Measurements from ENCODE around the gene TBC1D8. TPM values are rescaled to one million over a fixed set of nuclear protein-coding genes. Genes with fewer than 3 reads are reported as not detected.

TBC1D8 gene
- total and polyA plus RNA-seq, 2 of the 8 experiments (the other 6 are each of a cell fraction or from before 2014, with no cell fraction given): 20.8 to 21.8 TPM

GRCh38 chr2:101148777-101149176 is 2.4 kb downstream of the TBC1D8 start:
- Histone ChIP-seq H4K20me1 (replicated peaks in 1 of 2; ENCODE audit: control insufficient read depth in 1 of 2, insufficient read depth in 2 of 2, low read length in 2 of 2) (peaks cover 0 to 2% of the 10 kb centered on the region in 2 experiments), H3K4me3 (ENCODE audit: extremely low read depth in 1 of 4, insufficient read depth in 2 of 4, low read depth in 3 of 4, low read length in 4 of 4) (no peak overlapping the region), H3K36me3 (ENCODE audit: control insufficient read depth in 2 of 4, insufficient read depth in 4 of 4, low read length in 3 of 4) (no peaks in the 10 kb centered on the region), H3K4me1 (replicated peaks in 1 of 4; ENCODE audit: control insufficient read depth in 3 of 4, insufficient read depth in 4 of 4, low read length in 3 of 4) (peaks cover 11 to 20% (median 17%) of the 10 kb centered on the region in 4 experiments), H2BK20ac (ENCODE audit: low read length) (no peak overlapping the region), H3K23me2 (ENCODE audit: low read depth, low read length) (peaks cover 21% of the 10 kb centered on the region), H3K23ac (ENCODE audit: insufficient read length) (no peak overlapping the region), H3K4me2 (ENCODE audit: insufficient read depth in 1 of 2, low read depth in 2 of 2, low read length in 2 of 2) (peak overlapping the region in 1 of 2 experiments; percentile 89; a peak in 1 of 4 replicates), H2BK5ac (ENCODE audit: low read depth, low read length) (no peak overlapping the region), H2AK5ac (ENCODE audit: low read depth, low read length) (no peak overlapping the region), H4K5ac (ENCODE audit: insufficient read length, low read depth, low read length) (no peak overlapping the region), H4K91ac (replicated peaks; ENCODE audit: insufficient read length, low read length) (no peak overlapping the region), H4K8ac (ENCODE audit: extremely low read depth, insufficient read depth, low read length) (no peak overlapping the region), H2BK120ac (replicated peaks; ENCODE audit: low read depth, low read length) (no peak overlapping the region), H3K9ac (replicated peaks in 1 of 4; ENCODE audit: extremely low read depth in 1 of 4, low read depth in 3 of 4, low read length in 3 of 4) (no peak overlapping the region), H3K27ac (ENCODE audit: low read depth, low read length) (no peak overlapping the region), H3K79me1 (ENCODE audit: low read depth, low read length) (peaks cover 6% of the 10 kb centered on the region; the same call in 1 of the 2 replicates), H3K27me3 (replicated peaks in 1 of 4; ENCODE audit: control insufficient read depth in 3 of 4, extremely low read depth in 1 of 4, insufficient read depth in 3 of 4, low read length in 3 of 4) (peaks cover 0 to 8% (median 2%) of the 10 kb centered on the region in 4 experiments; a peak in 4 of 7 replicates), H3K14ac (ENCODE audit: insufficient read length) (no peak overlapping the region), H3K18ac (ENCODE audit: extremely low read depth, low read length) (no peak overlapping the region), H2BK15ac (ENCODE audit: low read length) (no peak overlapping the region), H3K56ac (replicated peaks; ENCODE audit: insufficient read length, low read depth, low read length) (no peak overlapping the region), H3K4ac (replicated peaks; ENCODE audit: insufficient read length, low read depth, low read length) (no peak overlapping the region), H3K79me2 (ENCODE audit: control insufficient read depth in 1 of 2, insufficient read depth in 2 of 2, low read length in 2 of 2) (peaks cover 0 to 61% of the 10 kb centered on the region in 2 experiments; a peak in 2 of 4 replicates), H3K9me3 (ENCODE audit: insufficient read depth in 2 of 2, low read depth in 1 of 2, low read length in 1 of 2) (no peaks in the 10 kb centered on the region), H2BK12ac (ENCODE audit: low read depth, low read length) (no peak overlapping the region), H2AFZ (ENCODE audit: low read length) (no peak overlapping the region)
- no peak for DNase-seq (ENCODE audit: low read depth in 1 of 2, low spot score in 2 of 2)
- ChIA-PET POLR2A (ENCODE audit: partially characterized antibody) (interaction anchor here (0.9 to 16.5 kb wide), 4 partner anchors 10 to 143 kb away, joined by 3 to 151 read pairs (median 12); partner anchors contain the start of gene RPL31), CTCF (ENCODE audit: partially characterized antibody) (interaction anchor here (0.8 to 2.6 kb wide), 5 partner anchors 10 to 136 kb away, joined by 3 to 11 read pairs (median 6); no protein-coding TSS in a partner anchor)
- no peak for FAIRE-seq
- 78% methylated on average over 5 of the region's 5 CpGs; no CpG with 5 or more reads in 1 of the 2 experiments for WGBS, 2 experiments (ENCODE audit: extremely low coverage in 1 of 2, insufficient coverage in 1 of 2, insufficient read length in 1 of 2, insufficient replicate concordance in 2 of 2, low coverage in 1 of 2, low lambda C conversion rate in 2 of 2, missing lambda C conversion rate in 1 of 2)
- TF ChIP-seq POLR2AphosphoS5 (IDR thresholded peaks at IDR 0.05; ENCODE audit: low read depth, low read length): no peak
- no peak for TF ChIP-seq SP1 (IDR thresholded peaks at IDR 0.05; ENCODE audit: low read depth, low read length)
- no peak for TF ChIP-seq SP2 (IDR thresholded peaks at IDR 0.05; ENCODE audit: low read length)
- TF ChIP-seq HDAC6 (IDR thresholded peaks at IDR 0.05; ENCODE audit: low read depth, low read length): no peak
- TF ChIP-seq HDAC2 (IDR thresholded peaks at IDR 0.05; ENCODE audit: borderline replicate concordance in 1 of 2, low read depth in 2 of 2, low read length in 2 of 2): no peak
- no peak for TF ChIP-seq RNF2 (IDR thresholded peaks at IDR 0.05; ENCODE audit: borderline replicate concordance, low read depth, low read length, missing control alignments, poor library complexity, severe bottlenecking)
- TF ChIP-seq SIN3A (conservative IDR thresholded peaks at IDR 0.05 in 1 of 2, IDR thresholded peaks at IDR 0.05 in 1 of 2; ENCODE audit: low read depth in 1 of 2, low read length in 2 of 2): no peak
- TF ChIP-seq KDM5A (IDR thresholded peaks at IDR 0.05; ENCODE audit: low read length): no peak
- no peak for TF ChIP-seq RFX5 (IDR thresholded peaks at IDR 0.05; ENCODE audit: borderline replicate concordance, low read depth, low read length)
- TF ChIP-seq FOSL1 (IDR thresholded peaks at IDR 0.05; ENCODE audit: insufficient read depth, low read depth, low read length): no peak
- TF ChIP-seq POLR2A (IDR thresholded peaks at IDR 0.05; ENCODE audit: control extremely low read depth in 1 of 2, low read depth in 2 of 2, low read length in 2 of 2): no peak
- TF ChIP-seq CREB1 (IDR thresholded peaks at IDR 0.05): no peak
- TF ChIP-seq GTF2F1 (IDR thresholded peaks at IDR 0.05; ENCODE audit: borderline replicate concordance, low read depth, low read length): no peak
- no peak for TF ChIP-seq NANOG (IDR thresholded peaks at IDR 0.05; ENCODE audit: insufficient read depth, low read depth, low read length, poor library complexity, severe bottlenecking)
